PC-9 (cell line): Measurements from ENCODE around the gene GPX4. TPM values are rescaled to one million over a fixed set of nuclear protein-coding genes. Genes with fewer than 3 reads are reported as not detected.

Experiments
- BruUV-seq: library from RNA; stranded (reverse); fragments of 400-500 nt; replicated peaks from 2 replicates; lab custom pipeline; 2021; lab: Mats Ljungman, UMichigan
- CTCF ChIA-PET: fragments of 300-600 bp; sonication (Branson Sonifier 250); formaldehyde crosslinking; loops from one replicate; lab custom pipeline; 2022; ENCODE audit warnings: antibody characterized with exemption; lab: Charles Lee
- POLR2A ChIA-PET: fragments of 300-600 bp; sonication (Branson Sonifier 250); formaldehyde crosslinking; loops from one replicate; lab custom pipeline; 2022; ENCODE audit warnings: antibody characterized with exemption; ENCODE audit not compliant: unreplicated experiment; lab: Charles Lee
- DNase-seq, 2 experiments: peaks; one replicate each; pipeline versions ENCODE4 v3.0.0 to v3.0.0-alpha.2; 2015 to 2022; ENCODE audit warnings: mixed read lengths in 1 of 2
- H2AFZ ChIP-seq: fragments of 200-600 bp; sonication (generic); 2 replicates; pipeline ENCODE4 v1.8.1; 2017; ENCODE audit warnings: antibody characterized with exemption
- H3F3A ChIP-seq: fragments of 200-600 bp; sonication (generic); 2 replicates; pipeline ENCODE4 v1.8.1; 2017; ENCODE audit warnings: antibody characterized with exemption, mild to moderate bottlenecking, low read depth; ENCODE audit not compliant: insufficient read depth
- H3K27ac ChIP-seq: fragments of 200-600 bp; sonication (generic); 2 replicates; pipeline ENCODE4 v1.6.1; 2016; ENCODE audit warnings: mixed run types
- H3K27me3 ChIP-seq: fragments of 200-600 bp; sonication (generic); 2 replicates; pipeline ENCODE4 v1.6.1; 2016; ENCODE audit warnings: low read depth, mixed run types; ENCODE audit not compliant: insufficient read depth
- H3K36me3 ChIP-seq: fragments of 200-600 bp; sonication (generic); 2 replicates; pipeline ENCODE4 v1.6.1; 2016; ENCODE audit warnings: low read depth, mixed run types
- H3K4me1 ChIP-seq: fragments of 200-600 bp; sonication (generic); replicated peaks from 2 replicates; pipeline ENCODE4 v1.6.1; 2016; ENCODE audit warnings: mixed run types; ENCODE audit not compliant: insufficient read depth
- H3K4me2 ChIP-seq: fragments of 200-600 bp; sonication (generic); 2 replicates; pipeline ENCODE4 v1.6.1; 2017; ENCODE audit warnings: mixed run types
- H3K4me3 ChIP-seq: fragments of 200-600 bp; sonication (generic); 2 replicates; pipeline ENCODE4 v1.6.1; 2016; ENCODE audit warnings: mixed run types
- H3K79me2 ChIP-seq: fragments of 200-600 bp; sonication (generic); 2 replicates; pipeline ENCODE4 v1.6.1; 2017; ENCODE audit warnings: low read depth, mixed run types
- H3K9me2 ChIP-seq: fragments of 200-600 bp; sonication (generic); 2 replicates; pipeline ENCODE4 v1.8.1; 2017; ENCODE audit warnings: mild to moderate bottlenecking; ENCODE audit not compliant: insufficient read depth
- H3K9me3 ChIP-seq: fragments of 200-600 bp; sonication (generic); 2 replicates; pipeline ENCODE4 v1.8.1; 2016; ENCODE audit warnings: low read depth; ENCODE audit not compliant: insufficient read depth
- H4K20me1 ChIP-seq: fragments of 200-600 bp; sonication (generic); 2 replicates; pipeline ENCODE4 v1.8.1; 2017; ENCODE audit not compliant: insufficient read depth
- CTCF ChIP-seq: fragments of 200-600 bp; sonication (generic); conservative IDR thresholded peaks from 2 replicates; pipeline ENCODE4 v1.6.1; 2017; ENCODE audit warnings: mixed run types, antibody characterized with exemption, mild to moderate bottlenecking, moderate library complexity
- EZH2 ChIP-seq: fragments of 200-600 bp; sonication (generic); IDR thresholded peaks from 2 replicates; pipeline ENCODE4 v1.8.0; 2017; ENCODE audit warnings: antibody characterized with exemption, low read depth
- intact Hi-C: fragments of 100-400 bp; cut with micrococcal nuclease; formaldehyde crosslinking; loops from one replicate; pipeline ENCODE4 v1.10.0; 2022; ENCODE audit not compliant: unreplicated experiment
- total RNA-seq: library from RNA; stranded (reverse); gene quantifications from 2 replicates; pipeline ENCODE4 v1.2.3, GENCODE V29; 2021

GPX4 gene
- total RNA-seq, 1 experiment from 2014 or later: 465 TPM

- H3K9me2 ChIP-seq: no peaks in the 10 kb centered on the region
- H3K4me1 ChIP-seq: no peaks in the 10 kb centered on the region
- no peaks in the 10 kb centered on the region for H3K79me2 ChIP-seq
- ChIA-PET POLR2A (no interaction called here), CTCF (no interaction called here)
- intact Hi-C loops: no loop called here
- H3F3A ChIP-seq: peaks cover 57% of the 10 kb centered on the region; the same call in 1 of the 2 replicates
- no peak overlapping the region for H3K27ac ChIP-seq
- H3K4me3 ChIP-seq: no peak overlapping the region
- no peak overlapping the region for H2AFZ ChIP-seq
- TF ChIP-seq CTCF (no peak), EZH2 (no peak)
- no peak overlapping the region for H3K4me2 ChIP-seq
- no peak for DNase-seq
- peaks cover 7% of the 10 kb centered on the region; the same call in 1 of the 2 replicates for H3K36me3 ChIP-seq
- no TSS peak for BruUV-seq
- H3K27me3 ChIP-seq: no peaks in the 10 kb centered on the region
- no peaks in the 10 kb centered on the region for H3K9me3 ChIP-seq
- peaks cover 16% of the 10 kb centered on the region for H4K20me1 ChIP-seq
These were observed 15.2 kb downstream of the GPX4 start for GRCh38 chr19:1118999-1119398.

- no TSS peak for BruUV-seq
- no peak for DNase-seq
- H3K4me1 ChIP-seq: no peaks in the 10 kb centered on the region
- H3K4me3 ChIP-seq: no peak overlapping the region
- peaks cover 19% of the 10 kb centered on the region for H4K20me1 ChIP-seq
- H3K4me2 ChIP-seq: no peak overlapping the region
- no peaks in the 10 kb centered on the region for H3K79me2 ChIP-seq
- no peak for TF ChIP-seq CTCF
- no peak for TF ChIP-seq EZH2
- CTCF ChIA-PET: no interaction called here
- no peak overlapping the region for H2AFZ ChIP-seq
- H3K27me3 ChIP-seq: no peaks in the 10 kb centered on the region
- peaks cover 7% of the 10 kb centered on the region; the same call in 1 of the 2 replicates for H3K36me3 ChIP-seq
- no peaks in the 10 kb centered on the region for H3K9me3 ChIP-seq
- H3K27ac ChIP-seq: no peak overlapping the region
- intact Hi-C loops: no loop called here
- peaks cover 57% of the 10 kb centered on the region; the same call in 1 of the 2 replicates for H3F3A ChIP-seq
- POLR2A ChIA-PET: no interaction called here
- no peaks in the 10 kb centered on the region for H3K9me2 ChIP-seq
These were observed 15.9 kb downstream of the GPX4 start for GRCh38 chr19:1119475-1120217.

GRCh38 chr19:1121395-1121794 is 17.6 kb downstream of the GPX4 start:
- Histone ChIP-seq H3K4me3 (no peak overlapping the region), H3F3A (peaks cover 57% of the 10 kb centered on the region; the same call in 1 of the 2 replicates), H3K79me2 (no peaks in the 10 kb centered on the region), H3K27ac (no peak overlapping the region), H3K9me3 (no peaks in the 10 kb centered on the region), H4K20me1 (peaks cover 26% of the 10 kb centered on the region), H3K4me1 (no peaks in the 10 kb centered on the region), H3K27me3 (no peaks in the 10 kb centered on the region), H3K9me2 (no peaks in the 10 kb centered on the region), H3K36me3 (peaks cover 7% of the 10 kb centered on the region; the same call in 1 of the 2 replicates), H2AFZ (no peak overlapping the region), H3K4me2 (no peak overlapping the region)
- TF ChIP-seq EZH2 (no peak), CTCF (no peak)
- BruUV-seq: no TSS peak
- DNase-seq: no peak
- ChIA-PET POLR2A (no interaction called here), CTCF (no interaction called here)
- intact Hi-C loops: no loop called here
